T-helper 1 cell (primary cell): ENCODE measurements around the gene ATP6V1C2.
"Not testable (repeated sequence)": the region's sequence is repeated elsewhere in the genome, so short reads cannot be mapped to it uniquely, and the experiment has no call there.

Experiments used
- DNase-seq, 5 donors: peaks; one replicate each; pipeline ENCODE4 v3.0.0-alpha.2; 2012 to 2020

ATP6V1C2 gene

GRCh38 chr2:10787176-10787968 lies 65.9 kb downstream of the ATP6V1C2 start:
- peak in 2 of 5 donors; percentile 14 to 25 for DNase-seq

- no peak for DNase-seq
Observed at GRCh38 chr2:10788855-10789254, 67.4 kb downstream of the ATP6V1C2 start.

- peak in 1 of 5 donors; percentile 28 for DNase-seq
Observed at GRCh38 chr2:10790228-10790973, 69.0 kb downstream of the ATP6V1C2 start.

GRCh38 chr2:10792001-10792634 lies 70.7 kb downstream of the ATP6V1C2 start:
- DNase-seq: no peak

- no peak for DNase-seq
Observed at GRCh38 chr2:10792660-10793400, 71.4 kb downstream of the ATP6V1C2 start.

- no peak for DNase-seq
Observed at GRCh38 chr2:10793816-10794215, 72.4 kb downstream of the ATP6V1C2 start.

GRCh38 chr2:10794876-10795275 lies 73.4 kb downstream of the ATP6V1C2 start:
- no peak for DNase-seq

GRCh38 chr2:10795508-10796046 lies 74.1 kb downstream of the ATP6V1C2 start:
- DNase-seq: no peak

GRCh38 chr2:10796703-10797102 lies 75.3 kb downstream of the ATP6V1C2 start:
- no peak for DNase-seq

GRCh38 chr2:10798783-10799182 lies 77.4 kb downstream of the ATP6V1C2 start:
- no peak for DNase-seq

GRCh38 chr2:10800163-10800562 lies 78.7 kb downstream of the ATP6V1C2 start:
- no peak for DNase-seq

- no peak for DNase-seq
Observed at GRCh38 chr2:10802657-10803056, 81.2 kb downstream of the ATP6V1C2 start.

GRCh38 chr2:10805990-10806389 lies 84.6 kb downstream of the ATP6V1C2 start:
- DNase-seq: not testable (repeated sequence)

GRCh38 chr2:10806543-10806942 lies 85.1 kb downstream of the ATP6V1C2 start:
- no peak for DNase-seq

GRCh38 chr2:10810202-10811161 lies 89.1 kb downstream of the ATP6V1C2 start:
- peak in 1 of 5 donors; percentile 21 for DNase-seq

- DNase-seq: no peak
Observed at GRCh38 chr2:10811517-10811916, 90.1 kb downstream of the ATP6V1C2 start.

GRCh38 chr2:10812362-10813162 lies 91.1 kb downstream of the ATP6V1C2 start, which contains the start of gene PDIA6:
Gene PDIA6 (minus strand): TSS chr2:10812785. CDS start chr2:10812696, 89 bp downstream.
- DNase-seq: peak; percentile 90 to 94 (median 91)

- not testable (repeated sequence) for DNase-seq
Observed at GRCh38 chr2:10813163-10814138, 92.0 kb downstream of the ATP6V1C2 start.

GRCh38 chr2:10814142-10814541 lies 92.7 kb downstream of the ATP6V1C2 start:
- no peak for DNase-seq
